Mucosa of descending colon (tissue), 3 donors: ENCODE measurements around the gene TTC19. TPM values are rescaled to one million over a fixed set of nuclear protein-coding genes. Genes with fewer than 3 reads are reported as not detected.

ENCODE experiments used
- ATAC-seq: fragments of 200-7000 bp; cut with Tn5 transposase; one replicate; pipeline ENCODE4 v1.9.1; 2020; ENCODE audit warnings: mild to moderate bottlenecking, moderate library complexity
- DNase-seq, 3 donors: peaks; one replicate each; pipeline ENCODE4 v3.0.0-alpha.2; 2020
- H3K36me3 ChIP-seq: fragments of 200-600 bp; one replicate; pipeline ENCODE4 v1.8.0; 2021; ENCODE audit warnings: low read depth, mild to moderate bottlenecking
- H3K4me1 ChIP-seq: fragments of 200-600 bp; one replicate; pipeline ENCODE4 v1.8.0; 2021; ENCODE audit warnings: low read depth, mild to moderate bottlenecking
- H3K4me3 ChIP-seq: fragments of 200-600 bp; one replicate; pipeline ENCODE4 v1.8.0; 2021; ENCODE audit warnings: mild to moderate bottlenecking
- H3K9me3 ChIP-seq: fragments of 200-600 bp; one replicate; pipeline ENCODE4 v1.8.0; 2021; ENCODE audit warnings: mild to moderate bottlenecking
- CTCF ChIP-seq: fragments of 200-600 bp; IDR thresholded peaks from one replicate; pipeline ENCODE4 v1.8.0; 2022; ENCODE audit warnings: antibody characterized with exemption, mild to moderate bottlenecking
- intact Hi-C, 2 donors: fragments of 100-400 bp; cut with DNase I in 1 of 2; cut with micrococcal nuclease in 1 of 2; formaldehyde crosslinking; loops; one replicate each; pipeline versions ENCODE4 v1.11.0 to v1.11.1; 2022; cut with DNase I, micrococcal nuclease
- total RNA-seq, 3 donors: library from RNA; stranded (reverse); fragmentation: NEBNext Ultra II Directional in 2 of 3; extraction: Animal tissue kit (Norgen Biotek cat#: 25700) in 2 of 3; gene quantifications; one replicate each; pipeline versions ENCODE4 v1.2.1 to v1.2.4, GENCODE V29; 2021 to 2023
- donor health status: DM: no; HTN: no; CAD: no; lungs with moderate emphysema.
- donor health status: DM: no; HTN: no; CAD: no.
- donor health status: DM: no; HTN: yes; CAD: no.

Gene TTC19
- total RNA-seq, 3 donors from 2014 or later, result 32.5 to 52.2 (median 41.9) TPM

GRCh38 chr17:16025202-16025601, 25.6 kb downstream of the TTC19 start:
- no peak overlapping the region for H3K4me3 ChIP-seq
- ATAC-seq (no peak), DNase-seq (no peak)
- no peaks in the 10 kb centered on the region for H3K9me3 ChIP-seq
- peaks cover 6% of the 10 kb centered on the region for H3K36me3 ChIP-seq
- TF ChIP-seq CTCF, result no peak
- no peaks in the 10 kb centered on the region for H3K4me1 ChIP-seq
- intact Hi-C loops, result no loop called here

GRCh38 chr17:16026895-16027294, 27.3 kb downstream of the TTC19 start:
- no peaks in the 10 kb centered on the region for H3K9me3 ChIP-seq
- H3K36me3 ChIP-seq, result peaks cover 6% of the 10 kb centered on the region
- H3K4me3 ChIP-seq, result no peak overlapping the region
- intact Hi-C loops, result no loop called here
- no peak for DNase-seq
- no peaks in the 10 kb centered on the region for H3K4me1 ChIP-seq
- no peak for ATAC-seq
- TF ChIP-seq CTCF, result no peak

- intact Hi-C loops, result no loop called here
- TF ChIP-seq CTCF, result no peak
- Histone ChIP-seq H3K4me1 (no peaks in the 10 kb centered on the region), H3K9me3 (no peaks in the 10 kb centered on the region), H3K4me3 (no peak overlapping the region), H3K36me3 (peaks cover 6% of the 10 kb centered on the region)
- ATAC-seq, result peak; percentile 84
- no peak for DNase-seq
These were observed 28.3 kb downstream of the TTC19 start for GRCh38 chr17:16027708-16028584.

- Histone ChIP-seq H3K4me3 (no peak overlapping the region), H3K36me3 (peaks cover 15% of the 10 kb centered on the region), H3K4me1 (no peaks in the 10 kb centered on the region), H3K9me3 (no peaks in the 10 kb centered on the region)
- DNase-seq, result no peak
- intact Hi-C loops, result no loop called here
- ATAC-seq, result no peak
- TF ChIP-seq CTCF, result no peak
These were observed 34.2 kb downstream of the TTC19 start for GRCh38 chr17:16033729-16034349.

GRCh38 chr17:16036261-16036660, 36.6 kb downstream of the TTC19 start:
- DNase-seq (no peak), ATAC-seq (no peak)
- no peaks in the 10 kb centered on the region for H3K9me3 ChIP-seq
- no peak overlapping the region for H3K4me3 ChIP-seq
- intact Hi-C loops, result no loop called here
- H3K4me1 ChIP-seq, result no peaks in the 10 kb centered on the region
- H3K36me3 ChIP-seq, result peaks cover 15% of the 10 kb centered on the region
- no peak for TF ChIP-seq CTCF
